HG02973 (cell line): Measurements from ENCODE around the gene ADGRG1.

Source experiments
- ATAC-seq: cut with Tn5 transposase; IDR thresholded peaks from one replicate; pipeline ENCODE4 v1.9.1; 2021; ENCODE audit warnings: moderate library complexity; ENCODE audit not compliant: unreplicated experiment

Gene ADGRG1

DNA sequence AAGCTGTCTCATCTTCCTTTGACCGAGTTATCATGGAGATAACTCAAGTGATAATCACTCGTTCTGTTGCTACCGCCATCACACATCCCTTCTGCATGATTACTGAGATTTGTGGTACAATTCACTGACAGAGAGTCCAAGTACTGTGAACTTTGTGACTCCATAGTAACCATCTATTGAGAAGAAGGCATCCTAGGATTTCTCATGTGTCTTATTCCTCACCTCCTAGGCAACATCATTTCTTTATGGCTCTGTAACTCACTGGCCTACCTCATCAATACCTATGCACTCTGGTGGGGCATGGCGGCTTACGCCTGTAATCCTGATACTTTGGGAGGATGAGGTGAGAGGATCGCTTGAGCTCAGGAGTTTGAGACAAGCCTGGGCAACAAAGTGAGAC lies 85.6 kb downstream of the ADGRG1 start:
- ATAC-seq: no peak
